GM21528 (cell line): ENCODE data around the gene DDT.
A peak's percentile ranks its signal among the peaks of the same experiment; 100 is the strongest.
"Not testable (repeated sequence)": the region's sequence is repeated elsewhere in the genome, so short reads cannot be mapped to it uniquely, and the experiment has no call there.

Source experiments
- ATAC-seq: cut with Tn5 transposase; IDR thresholded peaks from one replicate; pipeline ENCODE4 v1.9.1; 2021; ENCODE audit warnings: mild to moderate bottlenecking, moderate library complexity; ENCODE audit not compliant: unreplicated experiment, low FRiP score

DDT gene

GRCh38 chr22:23974345-23974744 is at the start of gene DDT:
Gene DDT (minus strand): TSS chr22:23974441. CDS start chr22:23974414, 27 bp downstream.
- peak; percentile 80 for ATAC-seq

GRCh38 chr22:24023204-24023789 is 49.1 kb upstream of the DDT start:
- no peak for ATAC-seq

- no peak for ATAC-seq
Observed at GRCh38 chr22:24021304-24021703, 47.1 kb upstream of the DDT start.

- ATAC-seq: no peak
Observed at GRCh38 chr22:24016156-24016555, 41.9 kb upstream of the DDT start.

GRCh38 chr22:24011735-24012068 is 37.5 kb upstream of the DDT start:
- no peak for ATAC-seq

- no peak for ATAC-seq
Observed at GRCh38 chr22:24010018-24010391, 35.8 kb upstream of the DDT start.

GRCh38 chr22:24009227-24010017 is 35.2 kb upstream of the DDT start:
- no peak for ATAC-seq

GRCh38 chr22:24008381-24009226 is 34.4 kb upstream of the DDT start:
- ATAC-seq: no peak

GRCh38 chr22:24008022-24008283 is 33.7 kb upstream of the DDT start:
- ATAC-seq: no peak

GRCh38 chr22:24007253-24008021 is 33.2 kb upstream of the DDT start:
- no peak for ATAC-seq

GRCh38 chr22:24006914-24007214 is 32.6 kb upstream of the DDT start:
- no peak for ATAC-seq

- ATAC-seq: no peak
Observed at GRCh38 chr22:24006207-24006913, 32.1 kb upstream of the DDT start.

GRCh38 chr22:24005201-24005600 is 31.0 kb upstream of the DDT start, which contains the start of gene GSTT4:
Gene GSTT4 (minus strand): TSS chr22:24005453. CDS start chr22:24005356, 97 bp downstream.
- no peak for ATAC-seq

- ATAC-seq: no peak
Observed at GRCh38 chr22:24003887-24004286, 29.6 kb upstream of the DDT start.

GRCh38 chr22:24002851-24003250 is 28.6 kb upstream of the DDT start:
- no peak for ATAC-seq

GRCh38 chr22:24002272-24002671 is 28.0 kb upstream of the DDT start:
- ATAC-seq: no peak

GRCh38 chr22:24001314-24001713 is 27.1 kb upstream of the DDT start:
- ATAC-seq: no peak

- ATAC-seq: not testable (repeated sequence)
Observed at GRCh38 chr22:23999779-24000178, 25.5 kb upstream of the DDT start.

- ATAC-seq: no peak
Observed at GRCh38 chr22:23997092-23997491, 22.9 kb upstream of the DDT start.

- ATAC-seq: not testable (repeated sequence)
Observed at GRCh38 chr22:23993581-23994177, 19.4 kb upstream of the DDT start.
